Fibroblast of lung (primary cell): ENCODE results near the gene LGI1. TPM values are rescaled to one million over a fixed set of nuclear protein-coding genes. Genes with fewer than 3 reads are reported as not detected.

Source experiments
- DNase-seq, 2 donors: peaks; one replicate each; pipeline versions ENCODE4 v3.0.0 to v3.0.0-alpha.2; 2010; ENCODE audit warnings: low read depth in 2 of 2
- H2AFZ ChIP-seq: 2 replicates; pipeline ENCODE4 v1.5.1; 2012; ENCODE audit warnings: low read length, control low read depth, inconsistent platforms
- H3K27ac ChIP-seq: 2 replicates; pipeline ENCODE4 v1.5.1; 2011; ENCODE audit warnings: low read length, control low read depth; ENCODE audit not compliant: insufficient read depth
- H3K27me3 ChIP-seq: 2 replicates; pipeline ENCODE4 v1.5.1; 2011; ENCODE audit warnings: mild to moderate bottlenecking, low read length; ENCODE audit not compliant: control insufficient read depth, insufficient read depth
- H3K36me3 ChIP-seq: 2 replicates; pipeline ENCODE4 v1.5.1; 2011; ENCODE audit warnings: low read length; ENCODE audit not compliant: control insufficient read depth, insufficient read depth
- H3K4me1 ChIP-seq: 2 replicates; pipeline ENCODE4 v1.5.1; 2011; ENCODE audit warnings: low read length; ENCODE audit not compliant: control insufficient read depth, insufficient read depth; ENCODE audit errors: extremely low read depth
- H3K4me2 ChIP-seq: 2 replicates; pipeline ENCODE4 v1.5.1; 2011; ENCODE audit warnings: low read length, control low read depth; ENCODE audit not compliant: insufficient read depth; ENCODE audit errors: extremely low read depth
- H3K4me3 ChIP-seq, 4 experiments: fragments of 200-600 bp in 1 of 4; sonication (generic) in 1 of 4; replicated peaks in 1 of 4; 2 replicates each; pipeline ENCODE4 v1.5.1; 2011 to 2016; ENCODE audit warnings: low read length in 4 of 4, low read depth in 3 of 4, mild to moderate bottlenecking in 3 of 4, control low read depth in 2 of 4, inconsistent platforms in 1 of 4, mixed read lengths in 1 of 4; ENCODE audit not compliant: insufficient read depth in 1 of 4; ENCODE audit errors: control extremely low read depth in 1 of 4
- H3K79me2 ChIP-seq: 2 replicates; pipeline ENCODE4 v1.5.1; 2012; ENCODE audit warnings: mild to moderate bottlenecking, low read length, inconsistent platforms; ENCODE audit not compliant: control insufficient read depth, insufficient read depth
- H3K9ac ChIP-seq: 2 replicates; pipeline ENCODE4 v1.5.1; 2011; ENCODE audit warnings: mild to moderate bottlenecking, low read length, control low read depth; ENCODE audit not compliant: insufficient read depth
- H3K9me3 ChIP-seq: 2 replicates; pipeline ENCODE4 v1.5.1; 2012; ENCODE audit warnings: low read depth, low read length; ENCODE audit not compliant: control insufficient read depth, insufficient read depth
- H4K20me1 ChIP-seq: 2 replicates; pipeline ENCODE4 v1.5.1; 2011; ENCODE audit warnings: low read length; ENCODE audit not compliant: control insufficient read depth, insufficient read depth; ENCODE audit errors: extremely low read depth
- CTCF ChIP-seq, 2 donors: IDR thresholded peaks in 1 of 2; conservative IDR thresholded peaks in 1 of 2; 1 replicate in 1 of 2; 2 replicates in 1 of 2; pipeline ENCODE4 v1.5.1; 2011 to 2012; ENCODE audit warnings: low read length in 2 of 2, control low read depth in 1 of 2, inconsistent platforms in 1 of 2, low read depth in 1 of 2, mild to moderate bottlenecking in 1 of 2
- EZH2 ChIP-seq: IDR thresholded peaks from 2 replicates; pipeline ENCODE4 v1.5.1; 2012; ENCODE audit warnings: low read length, control low read depth, mild to moderate bottlenecking; ENCODE audit errors: missing control alignments
- polyA plus RNA-seq, 2 donors: library from polyadenylated mRNA; depleted of rRNA in 1 of 2; stranded (reverse) in 1 of 2; unstranded in 1 of 2; fragments of >200 nt; gene quantifications; 2 replicates each; pipeline ENCODE4 v1.2.1, GENCODE V29; 2011 to 2012; ENCODE audit warnings: missing spikeins in 1 of 2
- total RNA-seq: library from RNA; depleted of rRNA; stranded (reverse); fragments of >200 nt; gene quantifications from 2 replicates; pipeline ENCODE4 v1.2.1, GENCODE V29; 2014

The LGI1 gene
- total and polyA plus RNA-seq, 2 donors (not counting 1 experiment from before 2014, with no cell fraction given): not detected

- H3K4me3 ChIP-seq: no peak overlapping the region
- no peaks in the 10 kb centered on the region for H3K4me1 ChIP-seq
- H3K27me3 ChIP-seq: peaks cover 6% of the 10 kb centered on the region
- no peak overlapping the region for H3K27ac ChIP-seq
- no peak overlapping the region for H2AFZ ChIP-seq
- DNase-seq: no peak
- no peak overlapping the region for H3K9ac ChIP-seq
- no peak overlapping the region for H3K4me2 ChIP-seq
- no peaks in the 10 kb centered on the region for H4K20me1 ChIP-seq
- TF ChIP-seq EZH2 (no peak), CTCF (conservative IDR thresholded peaks at IDR 0.05 in 1 of 2, IDR thresholded peaks at IDR 0.05 in 1 of 2; ENCODE audit: low read depth in 1 of 2, low read length in 2 of 2) (no peak)
- no peaks in the 10 kb centered on the region for H3K79me2 ChIP-seq
- H3K36me3 ChIP-seq: no peaks in the 10 kb centered on the region
- H3K9me3 ChIP-seq: no peaks in the 10 kb centered on the region
These were observed 38.6 kb upstream of the LGI1 start for GRCh38 chr10:93718937-93719725.

DNA sequence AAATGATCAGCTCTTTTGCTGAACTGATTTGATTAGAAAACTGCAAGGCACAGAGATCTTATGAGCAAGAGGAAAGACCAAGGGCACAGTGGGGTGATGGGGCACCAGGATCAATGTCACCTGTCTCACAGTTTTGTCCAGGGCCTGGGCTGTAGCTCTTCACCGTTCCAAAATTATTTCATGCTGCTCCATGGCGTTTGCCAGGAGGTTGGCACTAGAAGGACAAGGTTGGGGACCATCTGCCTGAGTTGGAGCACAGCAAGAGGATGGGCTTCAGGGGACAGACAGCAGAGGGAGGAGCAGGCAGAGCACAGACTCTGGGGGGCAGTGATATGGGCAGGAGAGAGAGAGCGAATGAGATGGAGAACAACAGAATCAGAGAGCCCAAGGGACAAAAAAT, 37.8 kb upstream of the LGI1 start:
- TF ChIP-seq EZH2: no peak
- TF ChIP-seq CTCF (conservative IDR thresholded peaks at IDR 0.05 in 1 of 2, IDR thresholded peaks at IDR 0.05 in 1 of 2; ENCODE audit: low read depth in 1 of 2, low read length in 2 of 2): no peak

GRCh38 chr10:93722550-93722949, 35.2 kb upstream of the LGI1 start:
- H2AFZ ChIP-seq: no peak overlapping the region
- H3K9ac ChIP-seq: no peak overlapping the region
- no peak overlapping the region for H3K4me3 ChIP-seq
- H3K79me2 ChIP-seq: no peaks in the 10 kb centered on the region
- H3K36me3 ChIP-seq: no peaks in the 10 kb centered on the region
- H3K4me1 ChIP-seq: no peaks in the 10 kb centered on the region
- peaks cover 4% of the 10 kb centered on the region for H3K27me3 ChIP-seq
- H3K4me2 ChIP-seq: no peak overlapping the region
- TF ChIP-seq CTCF (conservative IDR thresholded peaks at IDR 0.05 in 1 of 2, IDR thresholded peaks at IDR 0.05 in 1 of 2; ENCODE audit: low read depth in 1 of 2, low read length in 2 of 2): no peak
- no peak for TF ChIP-seq EZH2
- no peak overlapping the region for H3K27ac ChIP-seq
- no peak for DNase-seq
- H4K20me1 ChIP-seq: no peaks in the 10 kb centered on the region
- no peaks in the 10 kb centered on the region for H3K9me3 ChIP-seq

More for the DNA sequence above, 37.8 kb upstream of the LGI1 start:
- no peaks in the 10 kb centered on the region for H4K20me1 ChIP-seq
- no peaks in the 10 kb centered on the region for H3K9me3 ChIP-seq
- no peaks in the 10 kb centered on the region for H3K79me2 ChIP-seq
- no peak overlapping the region for H3K4me3 ChIP-seq
- H3K36me3 ChIP-seq: no peaks in the 10 kb centered on the region
- no peak overlapping the region for H3K9ac ChIP-seq
- H2AFZ ChIP-seq: no peak overlapping the region
- H3K27ac ChIP-seq: no peak overlapping the region
- H3K4me1 ChIP-seq: no peaks in the 10 kb centered on the region
- no peak for DNase-seq
- H3K4me2 ChIP-seq: no peak overlapping the region
- peaks cover 6% of the 10 kb centered on the region for H3K27me3 ChIP-seq
